GM13977 (cell line): ENCODE data around the gene SH3PXD2A.

Source experiments
- DNase-seq: peaks from one replicate; pipeline ENCODE4 v3.0.0; 2012; ENCODE audit warnings: low spot score
- CTCF ChIP-seq: IDR thresholded peaks from 2 replicates; pipeline ENCODE4 v1.5.1; 2012; ENCODE audit warnings: mild to moderate bottlenecking, control low read depth; ENCODE audit not compliant: insufficient read depth; ENCODE audit errors: extremely low read depth, missing control alignments
- in situ Hi-C: fragments of 300-500 bp; cut with MboI; formaldehyde crosslinking; loops from one replicate; pipeline ENCODE4 v1.12.0; 2022; ENCODE audit warnings: low sequenced_read_pairs, low pct_unique_long_range_greater_than_20kb, mixed read lengths, inconsistent platforms; ENCODE audit not compliant: unreplicated experiment

The SH3PXD2A gene

GRCh38 chr10:103812004-103812403 lies 43.4 kb downstream of the SH3PXD2A start:
- no peak for DNase-seq
- in situ Hi-C loops = no loop called here
- TF ChIP-seq CTCF = no peak

GRCh38 chr10:103811463-103811862 lies 43.9 kb downstream of the SH3PXD2A start:
- DNase-seq = no peak
- TF ChIP-seq CTCF = no peak
- in situ Hi-C loops = no loop called here

- TF ChIP-seq CTCF = no peak
- in situ Hi-C loops = no loop called here
- no peak for DNase-seq
These were observed 46.6 kb downstream of the SH3PXD2A start for GRCh38 chr10:103808780-103809179.

- in situ Hi-C loops = no loop called here
- no peak for TF ChIP-seq CTCF
- DNase-seq = no peak
These were observed 47.4 kb downstream of the SH3PXD2A start for GRCh38 chr10:103807996-103808395.

GRCh38 chr10:103806395-103807187 lies 48.8 kb downstream of the SH3PXD2A start:
- in situ Hi-C loops = no loop called here
- no peak for TF ChIP-seq CTCF
- DNase-seq = no peak

- no peak for DNase-seq
These were observed 49.6 kb downstream of the SH3PXD2A start for GRCh38 chr10:103805781-103806180.

More at GRCh38 chr10:103805781-103806180, 49.6 kb downstream of the SH3PXD2A start:
- in situ Hi-C loops = no loop called here
- no peak for TF ChIP-seq CTCF
